ENCODE measurements around the gene EVA1C.

DNA sequence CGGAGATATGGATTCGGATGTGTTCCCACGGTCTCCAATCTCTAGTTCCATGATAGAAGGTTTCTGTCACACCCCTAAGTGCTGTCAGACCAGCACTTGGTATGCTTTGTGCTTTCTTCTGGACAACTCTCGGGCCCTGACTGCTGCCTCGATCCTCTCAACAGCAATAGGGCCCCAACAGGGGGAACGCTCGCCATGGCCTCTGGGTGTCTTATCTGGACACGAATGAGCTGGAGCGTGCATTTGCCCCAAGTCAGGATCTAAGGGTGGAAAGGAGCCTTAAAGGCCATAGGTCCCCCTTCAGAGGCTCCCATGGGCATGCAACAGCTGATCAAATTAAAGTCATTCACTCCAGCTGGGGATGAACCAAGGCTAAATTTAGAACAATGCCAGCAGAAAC lies 96.1 kb downstream of the EVA1C start:
- TF ChIP-seq ZNF274 (IDR thresholded peaks at IDR 0.05; ENCODE audit: low read depth, low read length) (no peak), YY1 (IDR thresholded peaks at IDR 0.05; ENCODE audit: insufficient read depth, insufficient read length) (no peak)
